Measurements from ENCODE around the gene CEP97. TPM values are rescaled to one million over a fixed set of nuclear protein-coding genes. Genes with fewer than 3 reads are reported as not detected.
A peak's percentile ranks its signal among the peaks of the same experiment; 100 is the strongest.

The CEP97 gene
- total and polyA plus RNA-seq, 3 donors from 2014 or later = 19.3 to 26.5 (median 22.1) TPM

GRCh38 chr3:101720851-101721840 lies 3.3 kb upstream of the CEP97 start:
- no peak for DNase-seq
- Histone ChIP-seq H3K27me3 (no peaks in the 10 kb centered on the region), H3K27ac (no peak overlapping the region), H3K4me1 (peaks cover 3% of the 10 kb centered on the region), H3K4me3 (no peak overlapping the region), H3K9me3 (no peaks in the 10 kb centered on the region), H3K36me3 (ENCODE audit: low read depth, missing control alignments) (no peaks in the 10 kb centered on the region)
- WGBS, 2 donors = 69 to 72% methylated on average over 10 of the region's 10 CpGs
- TF ChIP-seq POLR2A (IDR thresholded peaks at IDR 0.05) (no peak), CTCF (IDR thresholded peaks at IDR 0.05) (no peak)
- intact Hi-C loops (cut with DNase I; ENCODE audit: low total_unique reads) = no loop called here

GRCh38 chr3:101722394-101723173 lies 1.8 kb upstream of the CEP97 start:
- no peak for DNase-seq
- no peak overlapping the region for H3K27ac ChIP-seq
- TF ChIP-seq POLR2A (IDR thresholded peaks at IDR 0.05) (no peak), CTCF (IDR thresholded peaks at IDR 0.05) (no peak)
- no peaks in the 10 kb centered on the region for H3K9me3 ChIP-seq
- no peaks in the 10 kb centered on the region for H3K27me3 ChIP-seq
- WGBS, 2 donors = 65% methylated on average over 7 of the region's 7 CpGs
- H3K4me1 ChIP-seq = peaks cover 3% of the 10 kb centered on the region
- intact Hi-C loops (cut with DNase I; ENCODE audit: low total_unique reads) = no loop called here
- no peak overlapping the region for H3K4me3 ChIP-seq
- no peaks in the 10 kb centered on the region for H3K36me3 ChIP-seq (ENCODE audit: low read depth, missing control alignments)

GRCh38 chr3:101725194-101725889 lies 928 bp downstream of the CEP97 start:
- Histone ChIP-seq H3K27me3 (no peaks in the 10 kb centered on the region), H3K9me3 (no peaks in the 10 kb centered on the region), H3K27ac (peak overlapping the region; percentile 77 to 83), H3K4me1 (peaks cover 3% of the 10 kb centered on the region), H3K36me3 (ENCODE audit: low read depth, missing control alignments) (no peaks in the 10 kb centered on the region), H3K4me3 (peak overlapping the region; percentile 70 to 82)
- TF ChIP-seq POLR2A (IDR thresholded peaks at IDR 0.05) = no peak
- no peak for TF ChIP-seq CTCF (IDR thresholded peaks at IDR 0.05)
- DNase-seq = peak; percentile 65
- WGBS, 2 donors = 1% methylated on average over 20 of the region's 21 CpGs
- intact Hi-C loops (cut with DNase I; ENCODE audit: low total_unique reads) = no loop called here

GRCh38 chr3:101725890-101726275 lies 1.5 kb downstream of the CEP97 start:
- H3K4me3 ChIP-seq = peak overlapping the region; percentile 70 to 82
- TF ChIP-seq POLR2A (IDR thresholded peaks at IDR 0.05) (no peak), CTCF (IDR thresholded peaks at IDR 0.05) (no peak)
- H3K27ac ChIP-seq = peak overlapping the region in 1 of 2 donors; percentile 83
- no peaks in the 10 kb centered on the region for H3K36me3 ChIP-seq (ENCODE audit: low read depth, missing control alignments)
- 19 to 28% methylated on average over 3 of the region's 3 CpGs for WGBS, 2 donors
- intact Hi-C loops (cut with DNase I; ENCODE audit: low total_unique reads) = no loop called here
- H3K27me3 ChIP-seq = no peaks in the 10 kb centered on the region
- DNase-seq = no peak
- peaks cover 3% of the 10 kb centered on the region for H3K4me1 ChIP-seq
- H3K9me3 ChIP-seq = no peaks in the 10 kb centered on the region
